ENCODE data around the gene PDE1C.

The PDE1C gene

DNA sequence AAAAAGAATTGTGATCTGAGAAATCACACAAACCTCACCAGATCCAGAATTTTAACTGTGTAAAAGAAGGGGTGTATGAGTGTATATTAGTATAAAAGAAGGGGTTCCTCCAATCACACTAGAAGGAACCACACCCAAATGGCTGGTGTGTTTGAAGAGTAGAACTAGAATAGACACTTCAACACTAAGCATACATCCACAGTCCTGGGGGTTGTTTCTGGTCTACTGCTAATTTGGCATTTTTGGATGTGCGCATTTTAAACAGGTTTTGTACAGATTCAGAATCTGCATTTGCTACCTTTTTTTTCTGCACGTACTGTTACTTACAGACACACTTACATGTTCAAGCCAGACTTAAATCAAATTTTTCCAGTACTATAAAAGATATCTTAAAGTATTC is 64.6 kb downstream of the PDE1C start:
- no peak overlapping the region for H3K4me2 ChIP-seq (ENCODE audit: low read length)
- H3K4me3 ChIP-seq (ENCODE audit: low read depth, low read length), result no peak overlapping the region
- no peak overlapping the region for H3K4ac ChIP-seq (ENCODE audit: low read depth, low read length)
- H3K79me2 ChIP-seq (ENCODE audit: control insufficient read depth, insufficient read depth, low read length, poor library complexity), result no peaks in the 10 kb centered on the region
- H2BK12ac ChIP-seq (ENCODE audit: low read length), result no peak overlapping the region
- H3K79me1 ChIP-seq (ENCODE audit: low read length), result no peaks in the 10 kb centered on the region
- H3K27me3 ChIP-seq (ENCODE audit: insufficient read depth, low read length), result no peaks in the 10 kb centered on the region
- no peak overlapping the region for H3K23ac ChIP-seq (ENCODE audit: low read length)
- H3K9me3 ChIP-seq (ENCODE audit: insufficient read depth, low read depth, low read length), result peaks cover 3% of the 10 kb centered on the region
- no peak overlapping the region for H3K14ac ChIP-seq (ENCODE audit: low read length)
- H2BK120ac ChIP-seq (ENCODE audit: insufficient read depth, low read length, poor library complexity), result no peak overlapping the region
- no peaks in the 10 kb centered on the region for H3K4me1 ChIP-seq (ENCODE audit: control insufficient read depth in 1 of 2, insufficient read depth in 2 of 2, low read length in 2 of 2)
- H4K8ac ChIP-seq (ENCODE audit: low read depth, low read length), result no peak overlapping the region
- no peak overlapping the region for H2AK5ac ChIP-seq (ENCODE audit: low read length)
- WGBS (ENCODE audit: extremely low coverage, insufficient coverage, insufficient read length), result no CpG with 5 or more reads among the region's 2 CpGs
- H4K12ac ChIP-seq (ENCODE audit: low read depth, low read length), result no peak overlapping the region
- H4K91ac ChIP-seq (ENCODE audit: low read depth, low read length), result no peak overlapping the region
- no peak overlapping the region for H2BK5ac ChIP-seq (ENCODE audit: low read depth, low read length, poor library complexity)
- H3K27ac ChIP-seq (ENCODE audit: low read depth, low read length), result no peak overlapping the region
- H2AFZ ChIP-seq (ENCODE audit: insufficient read depth, low read length, poor library complexity), result no peak overlapping the region
- H3K9ac ChIP-seq (ENCODE audit: low read length), result no peak overlapping the region
- no peak for DNase-seq
- H3K18ac ChIP-seq (ENCODE audit: low read length), result no peak overlapping the region
- no peaks in the 10 kb centered on the region for H3K36me3 ChIP-seq (ENCODE audit: control insufficient read depth in 1 of 2, insufficient read depth in 2 of 2, low read length in 2 of 2)

DNA sequence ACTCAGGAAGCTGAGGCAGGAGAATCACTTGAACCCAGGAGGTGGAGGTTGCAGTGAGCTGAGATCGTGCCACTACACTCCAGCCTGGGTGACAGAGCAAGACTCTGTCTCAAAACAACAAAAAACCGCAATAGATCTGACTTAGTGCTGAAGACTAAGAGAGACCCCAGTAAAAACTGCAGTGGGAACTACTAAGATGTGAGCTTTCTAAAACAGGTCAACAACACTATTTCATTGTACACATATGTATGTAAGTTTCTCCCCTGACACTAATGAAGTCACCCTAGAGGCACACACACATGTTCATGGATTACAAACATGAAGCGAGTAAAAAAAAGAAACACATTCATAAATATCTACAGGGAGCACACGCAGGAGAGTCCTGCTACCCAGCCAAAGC is 68.3 kb downstream of the PDE1C start:
- Histone ChIP-seq H2AFZ (ENCODE audit: insufficient read depth, low read length, poor library complexity) (no peak overlapping the region), H3K4me2 (ENCODE audit: low read length) (no peak overlapping the region), H3K79me2 (ENCODE audit: control insufficient read depth, insufficient read depth, low read length, poor library complexity) (no peaks in the 10 kb centered on the region), H4K8ac (ENCODE audit: low read depth, low read length) (no peak overlapping the region), H3K4me1 (ENCODE audit: control insufficient read depth in 1 of 2, insufficient read depth in 2 of 2, low read length in 2 of 2) (no peaks in the 10 kb centered on the region), H3K27me3 (ENCODE audit: insufficient read depth, low read length) (no peaks in the 10 kb centered on the region), H2AK5ac (ENCODE audit: low read length) (no peak overlapping the region), H3K27ac (ENCODE audit: low read depth, low read length) (no peak overlapping the region), H3K18ac (ENCODE audit: low read length) (no peak overlapping the region), H4K91ac (ENCODE audit: low read depth, low read length) (no peak overlapping the region), H3K14ac (ENCODE audit: low read length) (no peak overlapping the region), H3K9ac (ENCODE audit: low read length) (no peak overlapping the region), H2BK5ac (ENCODE audit: low read depth, low read length, poor library complexity) (no peak overlapping the region), H3K9me3 (ENCODE audit: insufficient read depth, low read depth, low read length) (peaks cover 3% of the 10 kb centered on the region), H3K79me1 (ENCODE audit: low read length) (no peaks in the 10 kb centered on the region), H4K12ac (ENCODE audit: low read depth, low read length) (no peak overlapping the region), H2BK12ac (ENCODE audit: low read length) (no peak overlapping the region), H3K36me3 (ENCODE audit: control insufficient read depth in 1 of 2, insufficient read depth in 2 of 2, low read length in 2 of 2) (no peaks in the 10 kb centered on the region), H3K23ac (ENCODE audit: low read length) (no peak overlapping the region), H3K4ac (ENCODE audit: low read depth, low read length) (no peak overlapping the region), H2BK120ac (ENCODE audit: insufficient read depth, low read length, poor library complexity) (no peak overlapping the region), H3K4me3 (ENCODE audit: low read depth, low read length) (no peak overlapping the region)
- no peak for DNase-seq
- WGBS (ENCODE audit: extremely low coverage, insufficient coverage, insufficient read length), result no CpG with 5 or more reads among the region's 4 CpGs

DNA sequence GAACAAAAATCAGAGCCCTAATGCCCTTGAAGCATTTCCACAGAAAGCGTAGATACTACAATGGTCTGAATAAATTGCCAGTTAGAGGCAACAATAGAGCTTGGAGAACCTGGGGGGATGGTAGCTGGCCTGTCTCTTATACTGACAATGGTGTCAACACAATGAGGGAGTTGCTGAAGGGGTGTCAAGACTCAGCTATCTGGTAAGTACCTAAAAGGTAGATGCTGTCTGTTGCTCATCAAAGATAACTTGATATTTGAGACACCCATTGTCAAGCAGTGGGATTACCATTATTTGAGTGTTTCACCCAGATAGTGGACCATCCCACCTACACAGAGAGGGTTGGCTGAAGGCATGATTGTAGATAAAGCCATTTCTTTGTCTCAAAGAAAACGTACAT is 72.8 kb downstream of the PDE1C start:
- Histone ChIP-seq H4K91ac (ENCODE audit: low read depth, low read length) (no peak overlapping the region), H3K4me3 (ENCODE audit: low read depth, low read length) (no peak overlapping the region), H3K27me3 (ENCODE audit: insufficient read depth, low read length) (no peaks in the 10 kb centered on the region), H2BK5ac (ENCODE audit: low read depth, low read length, poor library complexity) (no peak overlapping the region), H3K79me2 (ENCODE audit: control insufficient read depth, insufficient read depth, low read length, poor library complexity) (no peaks in the 10 kb centered on the region), H2AK5ac (ENCODE audit: low read length) (no peak overlapping the region), H3K36me3 (ENCODE audit: control insufficient read depth in 1 of 2, insufficient read depth in 2 of 2, low read length in 2 of 2) (no peaks in the 10 kb centered on the region), H4K8ac (ENCODE audit: low read depth, low read length) (no peak overlapping the region), H3K23ac (ENCODE audit: low read length) (no peak overlapping the region), H3K79me1 (ENCODE audit: low read length) (no peaks in the 10 kb centered on the region), H2BK12ac (ENCODE audit: low read length) (no peak overlapping the region), H3K18ac (ENCODE audit: low read length) (no peak overlapping the region), H3K27ac (ENCODE audit: low read depth, low read length) (no peak overlapping the region), H3K4ac (ENCODE audit: low read depth, low read length) (no peak overlapping the region), H3K4me1 (ENCODE audit: control insufficient read depth in 1 of 2, insufficient read depth in 2 of 2, low read length in 2 of 2) (no peaks in the 10 kb centered on the region), H3K9me3 (ENCODE audit: insufficient read depth, low read depth, low read length) (peaks cover 2% of the 10 kb centered on the region), H3K4me2 (ENCODE audit: low read length) (no peak overlapping the region), H3K9ac (ENCODE audit: low read length) (no peak overlapping the region), H2BK120ac (ENCODE audit: insufficient read depth, low read length, poor library complexity) (no peak overlapping the region), H4K12ac (ENCODE audit: low read depth, low read length) (no peak overlapping the region), H3K14ac (ENCODE audit: low read length) (no peak overlapping the region), H2AFZ (ENCODE audit: insufficient read depth, low read length, poor library complexity) (no peak overlapping the region)
- no peak for DNase-seq
- WGBS (ENCODE audit: extremely low coverage, insufficient coverage, insufficient read length), result no CpG with 5 or more reads among the region's 2 CpGs

DNA sequence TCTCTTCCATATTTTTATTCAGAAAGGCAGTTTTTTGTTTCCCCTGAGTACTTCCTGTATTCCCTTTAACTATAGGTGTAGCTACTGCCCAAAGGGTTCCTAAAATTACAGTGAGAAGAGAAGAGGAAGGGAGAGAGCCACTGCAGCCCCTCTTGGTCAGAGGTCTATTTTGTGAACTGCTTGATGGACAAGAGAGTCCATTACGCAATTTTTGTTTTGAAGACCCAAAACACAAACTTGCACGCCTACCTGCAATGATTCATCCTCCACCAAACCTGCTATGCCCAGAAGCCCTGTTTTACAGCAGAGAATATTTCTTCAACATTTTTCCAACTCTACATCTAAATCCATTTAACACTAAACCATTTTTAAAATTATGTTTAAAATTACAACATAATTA is 75.1 kb downstream of the PDE1C start:
- Histone ChIP-seq H2BK5ac (ENCODE audit: low read depth, low read length, poor library complexity) (no peak overlapping the region), H3K36me3 (ENCODE audit: control insufficient read depth in 1 of 2, insufficient read depth in 2 of 2, low read length in 2 of 2) (no peaks in the 10 kb centered on the region), H3K4me1 (ENCODE audit: control insufficient read depth in 1 of 2, insufficient read depth in 2 of 2, low read length in 2 of 2) (no peaks in the 10 kb centered on the region), H4K91ac (ENCODE audit: low read depth, low read length) (no peak overlapping the region), H3K18ac (ENCODE audit: low read length) (no peak overlapping the region), H3K4me2 (ENCODE audit: low read length) (no peak overlapping the region), H2BK12ac (ENCODE audit: low read length) (no peak overlapping the region), H3K9ac (ENCODE audit: low read length) (no peak overlapping the region), H3K4me3 (ENCODE audit: low read depth, low read length) (no peak overlapping the region), H3K79me2 (ENCODE audit: control insufficient read depth, insufficient read depth, low read length, poor library complexity) (no peaks in the 10 kb centered on the region), H2AFZ (ENCODE audit: insufficient read depth, low read length, poor library complexity) (no peak overlapping the region), H3K27me3 (ENCODE audit: insufficient read depth, low read length) (no peaks in the 10 kb centered on the region), H4K12ac (ENCODE audit: low read depth, low read length) (no peak overlapping the region), H3K4ac (ENCODE audit: low read depth, low read length) (no peak overlapping the region), H3K14ac (ENCODE audit: low read length) (no peak overlapping the region), H2AK5ac (ENCODE audit: low read length) (no peak overlapping the region), H3K27ac (ENCODE audit: low read depth, low read length) (no peak overlapping the region), H4K8ac (ENCODE audit: low read depth, low read length) (no peak overlapping the region), H3K9me3 (ENCODE audit: insufficient read depth, low read depth, low read length) (no peaks in the 10 kb centered on the region), H3K23ac (ENCODE audit: low read length) (no peak overlapping the region), H3K79me1 (ENCODE audit: low read length) (no peaks in the 10 kb centered on the region), H2BK120ac (ENCODE audit: insufficient read depth, low read length, poor library complexity) (no peak overlapping the region)
- no peak for DNase-seq
- WGBS (ENCODE audit: extremely low coverage, insufficient coverage, insufficient read length), result no CpG with 5 or more reads among the region's 2 CpGs
